ENCODE measurements around the gene PRKCZ.

Gene PRKCZ

GRCh38 chr1:2055911-2056575, 5.8 kb downstream of the PRKCZ start:
- no peak for TF ChIP-seq CTCF (IDR thresholded peaks at IDR 0.05; ENCODE audit: insufficient read depth, low read depth, low read length, missing control alignments)
- no peak overlapping the region for H3K4me3 ChIP-seq (ENCODE audit: low read depth, low read length)
- DNase-seq (ENCODE audit: low read depth) = no peak

- DNase-seq (ENCODE audit: low read depth) = no peak
- no peak for TF ChIP-seq CTCF (IDR thresholded peaks at IDR 0.05; ENCODE audit: insufficient read depth, low read depth, low read length, missing control alignments)
- H3K4me3 ChIP-seq (ENCODE audit: low read depth, low read length) = no peak overlapping the region
Observed at GRCh38 chr1:2056955-2057590, 6.9 kb downstream of the PRKCZ start.

DNA sequence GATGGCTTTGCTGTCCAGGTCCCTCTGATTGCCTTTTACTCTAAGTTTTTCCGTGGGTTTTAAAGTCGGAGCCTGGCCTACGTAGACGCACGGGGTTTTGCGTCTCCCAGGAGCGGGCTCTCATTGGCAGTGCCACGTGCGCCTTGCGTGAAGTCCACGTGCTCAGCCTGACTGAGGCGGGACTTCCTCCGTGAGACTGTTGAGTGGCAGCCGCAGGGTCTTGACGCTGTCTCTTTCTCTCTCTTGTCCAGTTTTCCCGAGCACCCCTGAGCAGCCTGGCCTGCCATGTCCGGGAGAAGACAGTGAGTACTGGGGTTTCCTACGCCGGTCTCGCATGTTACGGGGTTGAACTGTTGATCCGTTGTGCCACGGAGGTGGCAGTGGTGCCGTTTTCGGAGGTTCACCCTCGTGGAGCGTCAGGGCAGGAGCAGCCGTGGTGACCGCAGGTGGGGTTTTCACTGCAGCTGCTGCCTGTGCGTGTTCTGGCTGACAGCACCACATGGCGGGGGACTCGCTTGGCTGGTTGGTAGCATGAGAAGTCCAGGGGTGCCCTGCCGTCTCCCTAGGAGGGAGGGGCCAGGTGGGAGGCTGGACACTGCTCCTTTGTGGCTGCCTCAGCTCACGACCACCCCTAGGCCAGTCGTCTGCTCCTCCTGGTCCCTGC, 9.2 kb downstream of the PRKCZ start:
- no peak for TF ChIP-seq CTCF (IDR thresholded peaks at IDR 0.05; ENCODE audit: insufficient read depth, low read depth, low read length, missing control alignments)
- DNase-seq (ENCODE audit: low read depth) = no peak
- no peak overlapping the region for H3K4me3 ChIP-seq (ENCODE audit: low read depth, low read length)

- TF ChIP-seq CTCF (IDR thresholded peaks at IDR 0.05; ENCODE audit: insufficient read depth, low read depth, low read length, missing control alignments) = no peak
- no peak overlapping the region for H3K4me3 ChIP-seq (ENCODE audit: low read depth, low read length)
- no peak for DNase-seq (ENCODE audit: low read depth)
Observed at GRCh38 chr1:2060072-2060471, 9.9 kb downstream of the PRKCZ start.

DNA sequence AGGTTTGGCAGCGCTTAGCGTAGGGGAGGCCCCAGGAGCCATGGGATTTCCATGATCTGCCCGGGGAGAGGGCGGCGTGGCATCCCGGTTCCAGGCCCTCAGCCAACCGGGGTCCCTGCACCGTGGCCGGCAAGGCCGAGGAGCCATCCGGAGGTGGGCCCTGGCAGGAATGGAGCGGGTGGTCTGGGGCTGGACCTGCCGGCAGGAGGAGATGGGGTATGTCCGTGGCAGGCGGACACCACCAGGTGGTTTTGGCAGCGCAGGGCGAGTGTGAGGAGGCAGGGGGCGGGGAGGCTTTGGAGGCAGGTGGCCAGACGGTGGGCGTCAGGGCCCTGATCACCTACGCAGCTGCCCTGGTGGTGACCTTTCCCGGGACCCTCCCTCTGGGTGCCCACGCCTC, 10.3 kb downstream of the PRKCZ start:
- no peak overlapping the region for H3K4me3 ChIP-seq (ENCODE audit: low read depth, low read length)
- DNase-seq (ENCODE audit: low read depth) = no peak
- TF ChIP-seq CTCF (IDR thresholded peaks at IDR 0.05; ENCODE audit: insufficient read depth, low read depth, low read length, missing control alignments) = no peak

DNA sequence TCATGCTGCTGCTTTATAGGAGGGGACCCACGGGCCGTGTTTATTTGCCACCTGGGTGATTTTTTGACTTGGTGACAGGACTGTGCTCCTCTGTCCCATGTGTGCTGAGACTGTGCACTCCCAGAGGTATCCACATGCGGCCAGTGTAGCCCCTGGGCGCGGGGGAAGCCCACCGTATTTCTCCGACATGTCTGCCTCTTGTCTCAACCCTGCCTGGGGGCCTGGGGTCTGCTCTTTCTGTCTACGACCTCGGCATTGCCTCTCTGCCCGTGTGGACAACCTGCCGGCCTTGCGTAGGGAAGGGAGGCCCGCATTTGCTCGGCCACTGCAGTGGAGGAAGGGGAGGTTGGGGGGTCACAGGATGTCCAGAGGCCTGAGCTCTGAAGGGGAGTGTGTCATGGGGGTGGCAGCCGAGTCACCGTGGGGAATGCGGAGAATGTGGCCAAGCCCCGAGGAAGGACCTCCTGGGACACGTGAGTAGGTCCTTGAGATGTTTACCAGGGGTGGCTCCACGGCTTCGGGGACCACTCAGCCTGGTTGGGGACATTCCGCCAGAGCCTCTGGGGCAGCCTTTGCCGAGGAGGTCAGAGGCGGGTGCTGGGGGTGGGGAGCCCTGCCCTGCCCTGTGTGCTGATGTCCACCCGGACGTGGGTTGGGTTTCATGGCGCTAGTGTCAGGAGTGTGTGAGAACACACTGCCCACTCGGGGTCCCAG, 11.0 kb downstream of the PRKCZ start:
- H3K4me3 ChIP-seq (ENCODE audit: low read depth, low read length) = no peak overlapping the region
- no peak for DNase-seq (ENCODE audit: low read depth)
- no peak for TF ChIP-seq CTCF (IDR thresholded peaks at IDR 0.05; ENCODE audit: insufficient read depth, low read depth, low read length, missing control alignments)
